Measurements from ENCODE around the gene ATP1A2.
"Not testable (repeated sequence)": the region's sequence is repeated elsewhere in the genome, so short reads cannot be mapped to it uniquely, and the experiment has no call there.

ATP1A2 gene

GRCh38 chr1:160101037-160101716 lies 14.4 kb upstream of the ATP1A2 start:
- peak; percentile 50 for DNase-seq (ENCODE audit: low spot score)

GRCh38 chr1:160101717-160102522 lies 13.6 kb upstream of the ATP1A2 start:
- no peak for DNase-seq (ENCODE audit: low spot score)

GRCh38 chr1:160103658-160104408 lies 11.7 kb upstream of the ATP1A2 start:
- DNase-seq (ENCODE audit: low spot score) = no peak

DNA sequence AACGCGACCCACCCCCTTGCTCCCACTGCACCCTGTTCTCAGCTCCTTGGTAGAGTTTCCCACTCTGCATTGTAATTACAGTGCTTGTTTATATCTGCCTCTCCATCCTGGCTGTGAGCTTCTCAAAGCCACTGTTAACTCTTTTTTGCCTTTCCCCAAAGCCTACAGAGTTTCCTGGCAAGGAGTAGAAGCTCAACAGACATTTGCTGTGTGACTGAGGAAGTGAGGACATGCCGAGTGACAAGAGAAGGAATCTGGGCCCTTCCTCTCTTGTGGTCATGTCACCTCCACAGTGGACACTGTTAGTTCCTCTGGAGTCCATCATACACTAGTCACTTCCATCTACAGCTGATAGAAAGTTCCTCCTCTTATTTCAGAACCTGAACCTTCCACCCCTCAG lies 11.1 kb upstream of the ATP1A2 start:
- DNase-seq (ENCODE audit: low spot score) = no peak

GRCh38 chr1:160105155-160105554 lies 10.4 kb upstream of the ATP1A2 start:
- DNase-seq (ENCODE audit: low spot score) = no peak

- no peak for DNase-seq (ENCODE audit: low spot score)
Observed at GRCh38 chr1:160107512-160107911, 8.0 kb upstream of the ATP1A2 start.

DNA sequence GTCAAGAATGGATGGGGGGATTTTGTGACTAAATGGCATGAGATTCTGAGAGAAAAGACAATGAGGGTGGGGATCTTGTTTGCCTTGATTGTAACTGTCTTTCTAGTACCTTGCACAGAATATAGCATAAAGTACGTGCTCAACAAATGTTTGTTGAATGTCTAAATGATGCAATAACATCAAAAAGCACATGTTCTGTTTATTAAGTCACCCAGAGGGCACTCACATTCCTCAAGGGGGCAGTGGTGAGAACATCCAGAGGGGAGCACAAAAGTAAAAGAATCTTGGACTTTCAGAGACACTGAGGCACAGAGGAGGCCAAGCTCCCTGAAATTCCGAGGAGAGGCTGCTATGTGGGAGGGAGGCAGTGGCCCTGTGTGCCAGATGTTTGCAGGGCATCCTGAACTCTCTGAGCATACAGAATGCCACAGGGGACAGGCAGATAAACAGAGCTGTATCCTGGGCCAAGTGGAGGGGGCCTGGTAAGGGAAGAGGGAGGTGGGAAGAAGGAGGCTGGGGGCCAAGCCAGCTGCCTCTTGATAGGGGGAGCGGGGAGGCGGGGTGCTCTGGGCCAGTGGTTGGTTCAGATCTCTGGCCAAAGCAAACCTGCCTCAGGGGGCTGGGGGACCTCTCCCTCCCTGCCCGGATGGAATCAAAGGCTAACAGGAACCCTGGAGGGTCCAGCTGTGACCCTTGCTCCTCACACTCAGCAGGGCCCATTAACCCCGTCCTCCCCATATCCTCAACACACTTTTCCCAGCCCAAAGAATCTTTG lies 6.5 kb upstream of the ATP1A2 start:
- no peak for DNase-seq (ENCODE audit: low spot score)

DNA sequence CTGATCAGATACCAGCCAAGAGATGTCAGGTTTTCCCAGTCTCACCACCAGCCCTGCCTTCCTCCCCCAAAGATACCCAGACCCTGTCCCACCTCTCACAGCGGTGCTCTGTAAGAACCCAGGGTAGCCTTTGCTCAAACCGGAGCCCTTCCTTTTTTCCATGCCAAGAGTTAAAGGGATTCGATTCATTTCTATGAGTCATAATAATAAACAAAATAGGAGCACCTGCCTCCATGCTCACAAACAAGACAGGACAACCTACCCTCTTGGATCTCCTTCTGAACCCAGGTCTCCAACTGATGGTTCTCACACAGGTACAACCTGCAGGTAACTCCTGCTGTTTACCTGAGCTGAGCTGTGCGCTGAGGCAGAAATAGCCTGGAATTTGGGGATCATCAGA lies 5.9 kb upstream of the ATP1A2 start:
- DNase-seq (ENCODE audit: low spot score) = no peak

DNA sequence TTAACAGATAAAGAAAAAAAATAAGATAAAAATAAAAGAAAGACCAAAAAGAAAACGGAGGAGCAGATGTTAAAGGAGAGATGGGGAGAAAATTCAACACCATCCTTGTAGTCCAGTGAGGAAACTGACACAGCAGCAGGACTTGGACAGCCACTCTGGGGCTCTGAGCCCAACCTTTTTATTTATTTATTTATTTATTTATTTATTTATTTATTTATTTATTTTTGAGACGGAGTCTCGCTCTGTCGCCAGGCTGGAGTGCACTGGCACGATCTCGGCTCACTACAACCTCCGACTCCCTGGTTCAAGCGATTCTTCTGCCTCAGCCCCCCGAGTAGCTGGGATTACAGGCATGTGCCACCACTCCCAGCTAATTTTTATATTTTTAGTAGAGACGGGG lies 4.1 kb upstream of the ATP1A2 start:
- DNase-seq (ENCODE audit: low spot score) = not testable (repeated sequence)

- DNase-seq (ENCODE audit: low spot score) = no peak
Observed at GRCh38 chr1:160112357-160112756, 3.2 kb upstream of the ATP1A2 start.

- no peak for DNase-seq (ENCODE audit: low spot score)
Observed at GRCh38 chr1:160113407-160113806, 2.2 kb upstream of the ATP1A2 start.

- DNase-seq (ENCODE audit: low spot score) = no peak
Observed at GRCh38 chr1:160114085-160114484, 1.5 kb upstream of the ATP1A2 start.

GRCh38 chr1:160116283-160117147 lies 956 bp downstream of the ATP1A2 start:
- no peak for DNase-seq (ENCODE audit: low spot score)

- no peak for DNase-seq (ENCODE audit: low spot score)
Observed at GRCh38 chr1:160117300-160117699, 1.7 kb downstream of the ATP1A2 start.

- DNase-seq (ENCODE audit: low spot score) = no peak
Observed at GRCh38 chr1:160117709-160118183, 2.2 kb downstream of the ATP1A2 start.

DNA sequence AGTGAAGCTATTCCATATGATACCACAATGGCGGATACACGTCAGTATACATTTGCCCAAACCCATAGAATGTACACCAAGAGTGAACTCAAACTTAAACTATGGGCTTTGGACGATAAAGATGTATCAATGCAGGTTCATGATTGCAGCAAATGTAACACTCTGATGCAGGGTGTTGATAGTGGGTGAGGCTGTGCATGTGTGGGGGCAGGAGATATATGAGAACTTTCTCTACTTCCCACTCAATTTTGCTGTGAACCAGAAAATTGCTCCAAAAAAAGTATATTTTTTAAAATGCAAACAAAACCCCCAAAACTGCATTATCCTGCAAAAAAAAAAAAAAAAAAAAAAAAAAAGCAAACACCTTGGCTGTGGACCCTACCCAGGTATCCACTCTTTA lies 3.4 kb downstream of the ATP1A2 start:
- no peak for DNase-seq (ENCODE audit: low spot score)

GRCh38 chr1:160120797-160121196 lies 5.2 kb downstream of the ATP1A2 start:
- DNase-seq (ENCODE audit: low spot score) = no peak

GRCh38 chr1:160121388-160121787 lies 5.8 kb downstream of the ATP1A2 start:
- DNase-seq (ENCODE audit: low spot score) = no peak

- DNase-seq (ENCODE audit: low spot score) = no peak
Observed at GRCh38 chr1:160122978-160123495, 7.5 kb downstream of the ATP1A2 start.

GRCh38 chr1:160123726-160124125 lies 8.2 kb downstream of the ATP1A2 start:
- DNase-seq (ENCODE audit: low spot score) = no peak

Measured in LoVo (cell line).